Measurements from ENCODE around the gene TNFRSF1A.

Gene TNFRSF1A

GRCh38 chr12:6374028-6374785 lies 32.3 kb upstream of the TNFRSF1A start:
- DNase-seq (ENCODE audit: low read depth): no peak

GRCh38 chr12:6373022-6373787 lies 31.3 kb upstream of the TNFRSF1A start:
- DNase-seq (ENCODE audit: low read depth): no peak

- no peak for DNase-seq (ENCODE audit: low read depth)
These were observed 30.6 kb upstream of the TNFRSF1A start for GRCh38 chr12:6372403-6373003.

- no peak for DNase-seq (ENCODE audit: low read depth)
These were observed 29.3 kb upstream of the TNFRSF1A start for GRCh38 chr12:6370994-6371754.

GRCh38 chr12:6370576-6370935 lies 28.7 kb upstream of the TNFRSF1A start:
- DNase-seq (ENCODE audit: low read depth): no peak

GRCh38 chr12:6369916-6370575 lies 28.2 kb upstream of the TNFRSF1A start:
- no peak for DNase-seq (ENCODE audit: low read depth)

- no peak for DNase-seq (ENCODE audit: low read depth)
These were observed 27.1 kb upstream of the TNFRSF1A start for GRCh38 chr12:6368906-6369525.

GRCh38 chr12:6367969-6368892 lies 26.4 kb upstream of the TNFRSF1A start:
- DNase-seq (ENCODE audit: low read depth): no peak

- DNase-seq (ENCODE audit: low read depth): no peak
These were observed 25.4 kb upstream of the TNFRSF1A start for GRCh38 chr12:6367065-6367968.

- no peak for DNase-seq (ENCODE audit: low read depth)
These were observed 22.1 kb upstream of the TNFRSF1A start for GRCh38 chr12:6364044-6364374.

- peak; percentile 67 for DNase-seq (ENCODE audit: low read depth)
These were observed 21.6 kb upstream of the TNFRSF1A start for GRCh38 chr12:6363330-6364043.

GRCh38 chr12:6363010-6363329 lies 21.1 kb upstream of the TNFRSF1A start:
- DNase-seq (ENCODE audit: low read depth): no peak

- DNase-seq (ENCODE audit: low read depth): no peak
These were observed 20.5 kb upstream of the TNFRSF1A start for GRCh38 chr12:6362403-6362802.

- no peak for DNase-seq (ENCODE audit: low read depth)
These were observed 20.0 kb upstream of the TNFRSF1A start for GRCh38 chr12:6361834-6362233.

- DNase-seq (ENCODE audit: low read depth): no peak
These were observed 19.0 kb upstream of the TNFRSF1A start for GRCh38 chr12:6360578-6361490.

GRCh38 chr12:6360080-6360571 lies 18.2 kb upstream of the TNFRSF1A start:
- DNase-seq (ENCODE audit: low read depth): no peak

GRCh38 chr12:6358881-6359280 lies 17.0 kb upstream of the TNFRSF1A start:
- DNase-seq (ENCODE audit: low read depth): no peak
